HG03060 (cell line): ENCODE results near the gene FOXC2.
"Not testable (repeated sequence)": the region's sequence is repeated elsewhere in the genome, so short reads cannot be mapped to it uniquely, and the experiment has no call there.

Experiments used
- ATAC-seq: cut with Tn5 transposase; IDR thresholded peaks from one replicate; pipeline ENCODE4 v1.9.1; 2021; ENCODE audit warnings: low read depth, moderate number of reproducible peaks; ENCODE audit not compliant: unreplicated experiment

Gene FOXC2

GRCh38 chr16:86584726-86585721, 18.4 kb downstream of the FOXC2 start:
- no peak for ATAC-seq

GRCh38 chr16:86585821-86586611, 19.4 kb downstream of the FOXC2 start:
- ATAC-seq: no peak

GRCh38 chr16:86587487-86587886, 20.9 kb downstream of the FOXC2 start:
- ATAC-seq: no peak

- ATAC-seq: not testable (repeated sequence)
These were observed 21.3 kb downstream of the FOXC2 start for GRCh38 chr16:86587955-86588354.

- no peak for ATAC-seq
These were observed 24.0 kb downstream of the FOXC2 start for GRCh38 chr16:86590501-86591144.

- ATAC-seq: no peak
These were observed 24.6 kb downstream of the FOXC2 start for GRCh38 chr16:86591270-86591669.

- no peak for ATAC-seq
These were observed 27.4 kb downstream of the FOXC2 start for GRCh38 chr16:86593913-86594620.

- ATAC-seq: no peak
These were observed 28.1 kb downstream of the FOXC2 start for GRCh38 chr16:86594721-86595120.

- ATAC-seq: no peak
These were observed 29.5 kb downstream of the FOXC2 start for GRCh38 chr16:86595983-86596605.

GRCh38 chr16:86597126-86597879, 30.7 kb downstream of the FOXC2 start:
- no peak for ATAC-seq

GRCh38 chr16:86597880-86598606, 31.4 kb downstream of the FOXC2 start:
- ATAC-seq: no peak

GRCh38 chr16:86598607-86599565, 32.3 kb downstream of the FOXC2 start:
- no peak for ATAC-seq

- ATAC-seq: no peak
These were observed 34.7 kb downstream of the FOXC2 start for GRCh38 chr16:86601356-86601755.

GRCh38 chr16:86602521-86602920, 35.9 kb downstream of the FOXC2 start:
- no peak for ATAC-seq

GRCh38 chr16:86604436-86605193, 38.0 kb downstream of the FOXC2 start:
- no peak for ATAC-seq

GRCh38 chr16:86605950-86606349, 39.3 kb downstream of the FOXC2 start:
- no peak for ATAC-seq

GRCh38 chr16:86608301-86608747, 41.7 kb downstream of the FOXC2 start:
- ATAC-seq: no peak
